ENCODE results near the gene TSPAN16. TPM values are rescaled to one million over a fixed set of nuclear protein-coding genes. Genes with fewer than 3 reads are reported as not detected.

The TSPAN16 gene
- total and polyA plus RNA-seq, 2 experiments from 2014 or later: not detected

GRCh38 chr19:11293433-11294389 lies 2.2 kb upstream of the TSPAN16 start:
- peaks cover 6% of the 10 kb centered on the region for H3K27me3 Mint-ChIP-seq (ENCODE audit: insufficient read depth, low read depth, poor library complexity)
- peak overlapping the region; percentile 92 for H3K27ac Mint-ChIP-seq
- H3K36me3 ChIP-seq (ENCODE audit: insufficient read depth): no peaks in the 10 kb centered on the region
- H3K36me3 Mint-ChIP-seq (ENCODE audit: low read depth): no peaks in the 10 kb centered on the region
- H3K4me3 Mint-ChIP-seq: peak overlapping the region; percentile 63
- no peaks in the 10 kb centered on the region; the same call in 2 of the 3 replicates for H3K9me3 Mint-ChIP-seq
- H3K4me1 ChIP-seq (ENCODE audit: insufficient read depth): peaks cover 6% of the 10 kb centered on the region
- no peaks in the 10 kb centered on the region for H3K27me3 ChIP-seq (ENCODE audit: insufficient read depth)
- no peaks in the 10 kb centered on the region for H4K20me1 ChIP-seq (replicated peaks; ENCODE audit: insufficient read depth)
- H3K4me2 ChIP-seq: peak overlapping the region; percentile 81
- H3K4me3 ChIP-seq: peak overlapping the region; percentile 46
- peaks cover 6% of the 10 kb centered on the region; the same call in 2 of the 3 replicates for H3K4me1 Mint-ChIP-seq
- no peaks in the 10 kb centered on the region for H3F3A ChIP-seq (replicated peaks; ENCODE audit: low read depth)
- peak overlapping the region; percentile 77; the same call in 1 of the 2 replicates for H3K27ac ChIP-seq (ENCODE audit: low read depth)
- no peaks in the 10 kb centered on the region for H3K9me2 ChIP-seq (ENCODE audit: insufficient read depth)
- no peaks in the 10 kb centered on the region for H3K79me2 ChIP-seq (replicated peaks; ENCODE audit: insufficient read depth)
- TF ChIP-seq JUNB (IDR thresholded peaks at IDR 0.05; ENCODE audit: unreplicated experiment): no peak
- peak; percentile 49 for TF ChIP-seq POLR2AphosphoS5 (IDR thresholded peaks at IDR 0.05; ENCODE audit: low read depth)
- no peak for TF ChIP-seq EZH2 (IDR thresholded peaks at IDR 0.05; ENCODE audit: low read depth, unreplicated experiment)
- no peak for TF ChIP-seq STAT1 (IDR thresholded peaks at IDR 0.05; ENCODE audit: unreplicated experiment)
- TF ChIP-seq ETS1 (IDR thresholded peaks at IDR 0.05): no peak
- no peak for TF ChIP-seq ZNF114 (CRISPR knock-in tag; IDR thresholded peaks at IDR 0.05)
- TF ChIP-seq CTCF (conservative IDR thresholded peaks at IDR 0.05; ENCODE audit: low read depth in 2 of 2): peak; percentile 83 to 97
- TF ChIP-seq ZNF462 (CRISPR knock-in tag; IDR thresholded peaks at IDR 0.05): no peak
- TF ChIP-seq ZNF331 (CRISPR knock-in tag; IDR thresholded peaks at IDR 0.05; ENCODE audit: low read depth): no peak
- no peak for TF ChIP-seq EZH2phosphoT487 (IDR thresholded peaks at IDR 0.05; ENCODE audit: unreplicated experiment)
- TF ChIP-seq NANOG (IDR thresholded peaks at IDR 0.05; ENCODE audit: borderline replicate concordance): no peak
- TF ChIP-seq REST (IDR thresholded peaks at IDR 0.05; ENCODE audit: unreplicated experiment): no peak
- TF ChIP-seq CREB1 (CRISPR knock-in tag; IDR thresholded peaks at IDR 0.05; ENCODE audit: low read depth): peak; percentile 57
- H2AFZ ChIP-seq: peak overlapping the region; percentile 97
- ATAC-seq: peak; percentile 97
- peak; percentile 94 for DNase-seq (ENCODE audit: low spot score)
